BE2C (cell line): ENCODE results near the gene CAV1.

Experiments used
- DNase-seq: peaks from one replicate; pipeline ENCODE4 v3.0.0-alpha.2; 2020
- H3K27me3 ChIP-seq: fragments of 250-450 bp; sonication (Bioruptor Pico); 2 replicates; pipeline ENCODE4 v1.5.1; 2020; ENCODE audit warnings: mild to moderate bottlenecking
- H3K36me3 ChIP-seq: fragments of 250-450 bp; sonication (Bioruptor Pico); 2 replicates; pipeline ENCODE4 v1.5.1; 2020; ENCODE audit warnings: mild to moderate bottlenecking
- H3K4me1 ChIP-seq: fragments of 250-450 bp; sonication (Bioruptor Pico); 2 replicates; pipeline ENCODE4 v1.5.1; 2020
- H3K4me3 ChIP-seq: 2 replicates; pipeline ENCODE4 v1.5.1; 2011; ENCODE audit warnings: low read depth, low read length
- H3K9me3 ChIP-seq: fragments of 250-450 bp; sonication (Bioruptor Pico); 2 replicates; pipeline ENCODE4 v1.5.1; 2020
- TF ChIP-seq, protein P1 (sequence below): IDR thresholded peaks from 2 replicates; pipeline ENCODE4 v1.5.1; 2012; ENCODE audit warnings: mild to moderate bottlenecking, low read depth, low read length

CAV1 gene

DNA sequence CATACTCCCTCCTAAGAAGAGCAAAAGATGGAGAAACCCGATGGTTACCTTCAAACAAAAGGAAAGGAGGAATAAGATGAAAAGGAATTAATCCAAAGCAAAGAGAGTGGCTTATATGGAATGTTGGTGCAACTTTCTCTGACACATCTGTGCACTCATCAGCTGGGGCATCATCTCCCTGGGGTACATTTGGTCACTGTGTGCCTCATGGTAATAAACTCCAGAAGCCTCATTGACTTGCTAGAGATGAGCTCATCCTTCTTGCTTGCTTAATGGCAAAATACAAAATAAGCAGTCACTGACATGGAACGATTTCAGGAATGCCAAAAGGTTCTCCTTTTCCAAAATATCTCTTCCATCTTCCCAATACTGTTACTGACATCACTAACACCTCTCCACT, 22.5 kb downstream of the CAV1 start:
- Histone ChIP-seq H3K9me3 (no peaks in the 10 kb centered on the region), H3K4me3 (no peak overlapping the region), H3K27me3 (no peaks in the 10 kb centered on the region), H3K36me3 (no peaks in the 10 kb centered on the region), H3K4me1 (no peaks in the 10 kb centered on the region)
- no peak for DNase-seq
- TF ChIP-seq, protein P1, sequence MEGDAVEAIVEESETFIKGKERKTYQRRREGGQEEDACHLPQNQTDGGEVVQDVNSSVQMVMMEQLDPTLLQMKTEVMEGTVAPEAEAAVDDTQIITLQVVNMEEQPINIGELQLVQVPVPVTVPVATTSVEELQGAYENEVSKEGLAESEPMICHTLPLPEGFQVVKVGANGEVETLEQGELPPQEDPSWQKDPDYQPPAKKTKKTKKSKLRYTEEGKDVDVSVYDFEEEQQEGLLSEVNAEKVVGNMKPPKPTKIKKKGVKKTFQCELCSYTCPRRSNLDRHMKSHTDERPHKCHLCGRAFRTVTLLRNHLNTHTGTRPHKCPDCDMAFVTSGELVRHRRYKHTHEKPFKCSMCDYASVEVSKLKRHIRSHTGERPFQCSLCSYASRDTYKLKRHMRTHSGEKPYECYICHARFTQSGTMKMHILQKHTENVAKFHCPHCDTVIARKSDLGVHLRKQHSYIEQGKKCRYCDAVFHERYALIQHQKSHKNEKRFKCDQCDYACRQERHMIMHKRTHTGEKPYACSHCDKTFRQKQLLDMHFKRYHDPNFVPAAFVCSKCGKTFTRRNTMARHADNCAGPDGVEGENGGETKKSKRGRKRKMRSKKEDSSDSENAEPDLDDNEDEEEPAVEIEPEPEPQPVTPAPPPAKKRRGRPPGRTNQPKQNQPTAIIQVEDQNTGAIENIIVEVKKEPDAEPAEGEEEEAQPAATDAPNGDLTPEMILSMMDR, result no peak

DNA sequence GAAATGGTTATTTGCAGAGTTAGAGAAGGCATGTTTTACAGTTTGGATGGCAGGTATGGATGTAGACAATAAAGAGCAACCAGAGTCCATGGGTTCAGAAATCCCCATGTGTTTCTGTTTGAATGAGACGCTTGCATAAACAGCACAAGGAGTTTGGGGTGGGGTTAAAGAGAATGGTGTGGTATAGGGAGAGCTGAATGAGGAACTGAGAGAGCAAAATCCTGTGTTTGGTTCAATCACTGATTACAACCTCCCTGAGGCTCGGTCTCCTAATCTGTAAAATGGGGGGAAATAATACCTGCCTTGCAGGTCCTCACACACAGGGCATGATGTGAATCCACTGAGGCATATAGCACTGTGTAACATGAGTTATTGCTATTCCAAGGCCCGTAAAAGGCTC, 23.7 kb downstream of the CAV1 start:
- Histone ChIP-seq H3K4me3 (no peak overlapping the region), H3K36me3 (no peaks in the 10 kb centered on the region), H3K9me3 (no peaks in the 10 kb centered on the region), H3K27me3 (no peaks in the 10 kb centered on the region), H3K4me1 (no peaks in the 10 kb centered on the region)
- DNase-seq, result no peak
- TF ChIP-seq, protein P1, result no peak

DNA sequence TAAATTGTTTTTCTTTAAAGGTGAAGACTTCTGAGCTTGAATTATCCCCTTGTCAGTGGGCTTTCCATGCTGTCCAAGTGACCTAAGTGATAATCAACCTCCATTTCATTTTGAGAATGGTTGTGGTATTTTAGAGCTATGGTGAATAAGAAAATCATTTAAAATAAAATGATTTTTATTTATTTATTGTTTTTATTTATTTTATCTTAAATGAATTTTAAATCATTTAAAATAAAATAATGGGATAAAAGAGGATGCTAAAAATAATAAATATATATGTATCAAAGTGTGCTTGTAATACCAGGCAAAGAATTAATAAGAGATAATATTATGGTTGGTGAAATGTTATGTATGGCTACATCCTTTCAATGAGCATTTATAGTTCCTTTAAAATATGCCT, 24.5 kb downstream of the CAV1 start:
- Histone ChIP-seq H3K4me1 (no peaks in the 10 kb centered on the region), H3K36me3 (no peaks in the 10 kb centered on the region), H3K27me3 (no peaks in the 10 kb centered on the region), H3K9me3 (no peaks in the 10 kb centered on the region), H3K4me3 (no peak overlapping the region)
- TF ChIP-seq, protein P1, result no peak
- DNase-seq, result no peak

DNA sequence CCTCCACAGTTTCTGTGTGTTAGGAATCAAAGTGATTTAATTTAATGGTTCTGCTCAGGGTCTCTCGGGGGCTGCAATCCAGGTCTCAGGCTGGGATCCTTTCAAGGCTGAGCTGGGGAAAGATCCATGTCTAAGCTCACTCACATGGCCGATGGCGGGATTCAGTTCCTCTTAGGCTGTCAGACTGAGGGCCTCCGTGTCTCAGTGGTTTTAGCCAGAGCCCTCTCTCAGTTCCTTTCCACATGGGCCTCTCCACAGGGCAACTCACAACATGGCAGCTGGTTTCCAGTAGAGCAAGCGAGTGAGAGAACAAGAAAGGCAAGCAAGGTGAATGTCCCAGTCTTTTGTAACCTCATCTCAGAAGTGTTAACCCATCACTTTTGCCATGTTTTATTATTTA, 26.9 kb downstream of the CAV1 start:
- no peak overlapping the region for H3K4me3 ChIP-seq
- H3K4me1 ChIP-seq, result no peaks in the 10 kb centered on the region
- no peaks in the 10 kb centered on the region for H3K36me3 ChIP-seq
- no peaks in the 10 kb centered on the region for H3K9me3 ChIP-seq
- TF ChIP-seq, protein P1, result no peak
- DNase-seq, result no peak
- no peaks in the 10 kb centered on the region for H3K27me3 ChIP-seq

DNA sequence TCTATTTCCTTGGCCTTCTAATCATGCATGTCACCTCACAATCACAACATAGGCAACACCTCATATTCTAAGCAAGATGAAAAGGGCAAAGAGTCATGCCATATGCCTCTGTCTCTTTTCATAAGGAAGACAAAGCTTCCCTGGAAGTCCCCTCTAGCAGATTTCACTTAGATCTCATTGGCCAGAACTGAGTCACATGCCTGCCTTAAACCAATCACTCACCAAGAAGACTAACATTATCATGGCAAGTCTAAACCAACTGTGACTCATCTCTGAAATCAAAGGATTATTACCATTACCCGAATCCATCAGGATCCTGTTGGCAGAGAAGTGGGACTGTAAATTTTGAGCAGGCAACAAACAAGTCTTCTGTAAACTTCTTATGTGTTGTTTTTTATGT, 27.8 kb downstream of the CAV1 start:
- TF ChIP-seq, protein P1, result no peak
- Histone ChIP-seq H3K9me3 (no peaks in the 10 kb centered on the region), H3K4me3 (no peak overlapping the region), H3K27me3 (no peaks in the 10 kb centered on the region), H3K36me3 (no peaks in the 10 kb centered on the region), H3K4me1 (no peaks in the 10 kb centered on the region)
- DNase-seq, result no peak

DNA sequence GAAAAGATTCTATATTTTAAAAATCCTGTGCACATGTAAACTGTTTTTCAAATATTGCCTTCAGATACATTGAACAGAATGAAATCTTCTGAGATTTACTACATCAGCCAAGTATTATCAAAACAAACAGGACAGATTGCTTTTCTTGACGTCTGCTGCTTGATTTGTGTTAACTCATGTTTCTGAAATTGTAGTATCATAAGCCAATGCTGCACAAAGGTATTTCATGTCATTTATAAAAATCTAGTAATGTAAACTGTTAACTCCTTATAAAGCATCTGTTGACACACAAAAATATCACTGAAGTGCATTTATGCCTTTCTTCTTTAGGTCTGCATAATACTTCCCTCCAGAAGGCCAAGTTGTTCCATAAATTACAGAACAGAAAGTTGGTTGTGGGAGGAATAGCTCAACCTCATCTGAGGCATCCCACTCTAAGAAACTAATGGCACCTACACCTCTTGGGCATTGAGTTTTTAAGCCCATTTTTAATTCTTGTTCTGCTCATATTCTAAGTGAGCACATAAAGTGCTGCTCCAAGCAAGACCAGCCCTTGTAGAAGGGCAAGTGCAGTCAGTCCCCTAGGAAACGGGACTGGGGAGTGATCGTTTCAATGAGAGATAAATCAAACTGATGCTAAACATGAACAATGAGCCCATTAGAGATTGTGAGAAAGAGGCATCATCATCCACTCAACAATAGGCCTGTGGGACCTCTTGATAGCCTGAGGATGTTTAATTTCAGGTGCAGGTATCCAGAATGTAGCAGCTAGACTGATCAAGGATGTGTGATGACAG, 28.5 kb downstream of the CAV1 start:
- DNase-seq, result no peak
- Histone ChIP-seq H3K27me3 (no peaks in the 10 kb centered on the region), H3K4me1 (no peaks in the 10 kb centered on the region), H3K4me3 (no peak overlapping the region), H3K36me3 (no peaks in the 10 kb centered on the region), H3K9me3 (no peaks in the 10 kb centered on the region)
- TF ChIP-seq, protein P1, result no peak
